ENCODE results near the gene EVC2. TPM values are rescaled to one million over a fixed set of nuclear protein-coding genes. Genes with fewer than 3 reads are reported as not detected.

EVC2 gene
- polyA plus RNA-seq, result 0.27 and 0.36 TPM in 2 replicates
- polyA minus RNA-seq, result 0.35 TPM in 1 of 2 replicates, not detected in the other

DNA sequence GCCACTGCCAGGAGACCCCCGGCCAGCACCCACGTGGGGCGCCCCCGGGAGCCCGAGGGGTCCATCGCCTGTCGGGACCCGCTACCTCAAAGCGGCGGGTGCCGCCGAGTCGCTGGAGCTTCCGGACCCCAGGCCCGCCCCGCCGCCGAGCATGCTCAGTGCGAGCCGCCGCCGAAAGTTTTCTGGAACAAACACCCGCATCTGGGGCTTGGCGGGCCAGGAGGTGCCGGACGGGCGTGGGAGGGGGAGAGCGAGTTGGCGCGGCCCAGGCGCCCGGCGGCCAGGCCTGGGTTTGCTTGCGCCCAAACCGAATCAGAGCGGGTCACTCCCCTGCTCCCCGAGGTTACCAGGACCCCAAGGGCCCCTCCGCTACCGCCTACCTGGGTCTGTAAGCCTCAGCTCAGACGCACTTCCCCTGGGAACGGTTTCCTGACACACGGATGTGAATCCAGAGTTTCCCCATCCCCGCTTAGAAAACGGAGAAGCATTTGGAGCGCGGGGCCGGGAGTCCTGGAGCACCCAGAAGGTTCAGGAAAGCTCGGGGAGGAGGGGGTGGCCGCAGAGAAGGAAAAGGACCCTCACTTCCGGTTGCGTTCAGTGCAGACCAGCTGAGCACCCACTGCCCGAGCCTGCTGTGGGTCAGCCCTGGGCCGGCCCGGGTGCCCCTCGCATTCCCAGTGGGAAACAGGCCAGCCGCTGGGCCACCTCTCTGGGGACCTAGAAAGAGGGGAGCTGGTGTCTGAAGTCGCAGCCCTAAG is at the start of gene EVC2:
Gene EVC2 (minus strand): TSS at position 111 of the 758 bp plus-strand sequence. CDS start 46 bp downstream, at position 65.
- TF ChIP-seq EZH2 (IDR thresholded peaks at IDR 0.05; ENCODE audit: borderline replicate concordance, insufficient read depth, low read length, poor library complexity, severe bottlenecking) (no peak), TAF1 (IDR thresholded peaks at IDR 0.05; ENCODE audit: low read depth) (no peak), EP300 (conservative IDR thresholded peaks at IDR 0.05; ENCODE audit: poor library complexity, severe bottlenecking) (no peak), RAD21 (conservative IDR thresholded peaks at IDR 0.05) (no peak), CTCF (IDR thresholded peaks at IDR 0.05; ENCODE audit: poor library complexity, severe bottlenecking) (no peak), POLR2AphosphoS5 (IDR thresholded peaks at IDR 0.05) (no peak), SMC3 (conservative IDR thresholded peaks at IDR 0.05; ENCODE audit: poor library complexity) (no peak), MXI1 (conservative IDR thresholded peaks at IDR 0.05; ENCODE audit: poor library complexity, severe bottlenecking) (no peak), REST (IDR thresholded peaks at IDR 0.05; ENCODE audit: borderline replicate concordance) (no peak)
- Histone ChIP-seq H3K27ac (ENCODE audit: low read length) (no peak within 1 kb of the TSS), H3F3A (ENCODE audit: insufficient read depth, low read length, poor library complexity, severe bottlenecking) (no peaks in the 10 kb centered on the region), H3K27me3 (ENCODE audit: insufficient read depth, low read depth, low read length) (peaks cover 51% of the 10 kb centered on the region), H3K9ac (ENCODE audit: low read length) (no peak within 1 kb of the TSS), H3K9me3 (ENCODE audit: low read length) (peaks cover 9% of the 10 kb centered on the region), H3K4me3 (ENCODE audit: low read length) (peak within 1 kb of the TSS; percentile 47), H3K4me2 (ENCODE audit: low read length) (no peak within 1 kb of the TSS), H2AFZ (ENCODE audit: low read depth, low read length) (no peak within 1 kb of the TSS), H3K9me2 (ENCODE audit: insufficient read depth, low read length) (no peaks in the 10 kb centered on the region), H4K20me1 (ENCODE audit: insufficient read depth) (no peaks in the 10 kb centered on the region), H3K79me2 (replicated peaks; ENCODE audit: insufficient read depth, low read length) (no peaks in the 10 kb centered on the region), H3K36me3 (ENCODE audit: insufficient read depth, low read length) (no peaks in the 10 kb centered on the region)

- no peak overlapping the region for H3K4me2 ChIP-seq (ENCODE audit: low read length)
Measured at GRCh38 chr4:5757954-5758353, 49.6 kb upstream of the EVC2 start.

More at GRCh38 chr4:5757954-5758353, 49.6 kb upstream of the EVC2 start:
- Histone ChIP-seq H3K79me2 (replicated peaks; ENCODE audit: insufficient read depth, low read length) (no peaks in the 10 kb centered on the region), H3F3A (ENCODE audit: insufficient read depth, low read length, poor library complexity, severe bottlenecking) (no peaks in the 10 kb centered on the region), H3K36me3 (ENCODE audit: insufficient read depth, low read length) (no peaks in the 10 kb centered on the region), H2AFZ (ENCODE audit: low read depth, low read length) (no peak overlapping the region), H3K27ac (ENCODE audit: low read length) (no peak overlapping the region), H3K9ac (ENCODE audit: low read length) (no peak overlapping the region), H3K9me2 (ENCODE audit: insufficient read depth, low read length) (no peaks in the 10 kb centered on the region), H3K27me3 (ENCODE audit: insufficient read depth, low read depth, low read length) (no peaks in the 10 kb centered on the region), H3K9me3 (ENCODE audit: low read length) (no peaks in the 10 kb centered on the region), H3K4me3 (ENCODE audit: low read length) (no peak overlapping the region), H4K20me1 (ENCODE audit: insufficient read depth) (no peaks in the 10 kb centered on the region)
- no peak for TF ChIP-seq RAD21 (conservative IDR thresholded peaks at IDR 0.05)
- no peak for TF ChIP-seq SMC3 (conservative IDR thresholded peaks at IDR 0.05; ENCODE audit: poor library complexity)
- no peak for TF ChIP-seq POLR2AphosphoS5 (IDR thresholded peaks at IDR 0.05)
- no peak for TF ChIP-seq EZH2 (IDR thresholded peaks at IDR 0.05; ENCODE audit: borderline replicate concordance, insufficient read depth, low read length, poor library complexity, severe bottlenecking)
- no peak for TF ChIP-seq MXI1 (conservative IDR thresholded peaks at IDR 0.05; ENCODE audit: poor library complexity, severe bottlenecking)
- no peak for TF ChIP-seq TAF1 (IDR thresholded peaks at IDR 0.05; ENCODE audit: low read depth)
- TF ChIP-seq REST (IDR thresholded peaks at IDR 0.05; ENCODE audit: borderline replicate concordance), result no peak
- no peak for TF ChIP-seq CTCF (IDR thresholded peaks at IDR 0.05; ENCODE audit: poor library complexity, severe bottlenecking)
- TF ChIP-seq EP300 (conservative IDR thresholded peaks at IDR 0.05; ENCODE audit: poor library complexity, severe bottlenecking), result no peak
